K562 (cell line): ENCODE measurements around the gene COL4A2. TPM values are rescaled to one million over a fixed set of nuclear protein-coding genes. Genes with fewer than 3 reads are reported as not detected.

Experiments
- ATAC-seq: fragments of 200-7000 bp; cut with Tn5 transposase; 3 replicates; pipeline ENCODE4 v1.9.1; 2020; ENCODE audit warnings: moderate library complexity
- BruUV-seq: library from RNA; stranded (reverse); fragments of 400-500 nt; replicated peaks from 2 replicates; lab custom pipeline; 2021; lab: Mats Ljungman, UMichigan
- CTCF ChIA-PET: fragments of 300-600 bp; formaldehyde crosslinking; extraction: SDS; loops from one replicate; lab custom pipeline; 2021; ENCODE audit warnings: low intra/inter-chr PET ratio; lab: Yijun Ruan, JAX
- POLR2A ChIA-PET: fragments of 300-600, 350-650 bp; sonication (Branson Sonifier 250); formaldehyde crosslinking; extraction: SDS; loops from one replicate; lab custom pipeline; 2021; ENCODE audit warnings: antibody characterized with exemption, inconsistent platforms; lab: Yijun Ruan, JAX
- DNase-seq, 4 experiments: peaks; one replicate each; pipeline versions ENCODE4 v3.0.0 to v3.0.0-alpha.2; 2011 to 2018; ENCODE audit warnings: low spot score in 3 of 4, mixed read lengths in 3 of 4; ENCODE audit errors: extremely low read depth in 1 of 4
- FAIRE-seq: peaks from 2 replicates; lab custom pipeline; 2011; peaks lifted over from hg19 to GRCh38; lab: Jason Lieb, UNC
- H2AFZ ChIP-seq: 2 replicates; pipeline ENCODE4 v1.6.0; 2011; ENCODE audit warnings: low read depth, low read length, control low read depth, inconsistent platforms
- H3K27ac ChIP-seq: fragments of 200-600 bp; 3 replicates; pipeline ENCODE4 v1.8.0; 2011; ENCODE audit warnings: low read depth, mild to moderate bottlenecking, control low read depth, inconsistent platforms, low read length, moderate library complexity, mixed read lengths; ENCODE audit errors: extremely low read depth
- H3K27me3 ChIP-seq, 2 experiments: fragments of 300-600 bp in 1 of 2; 2 replicates in 1 of 2; 3 replicates in 1 of 2; pipeline versions ENCODE4 v1.6.0 to v1.8.0; 2011; ENCODE audit warnings: inconsistent platforms in 2 of 2, low read length in 2 of 2, mild to moderate bottlenecking in 1 of 2, mixed read lengths in 1 of 2, moderate library complexity in 1 of 2; ENCODE audit not compliant: control insufficient read depth in 2 of 2, insufficient read depth in 2 of 2
- H3K36me3 ChIP-seq: fragments of 300-600 bp; 3 replicates; pipeline ENCODE4 v1.8.0; 2011; ENCODE audit warnings: mild to moderate bottlenecking, low read length, inconsistent platforms; ENCODE audit not compliant: control insufficient read depth, insufficient read depth
- H3K4me1 ChIP-seq, 2 experiments: fragments of 200-600 bp in 1 of 2; replicated peaks in 1 of 2; 2 replicates in 1 of 2; 3 replicates in 1 of 2; pipeline versions ENCODE4 v1.5.1 to v1.8.0; 2011; ENCODE audit warnings: inconsistent platforms in 2 of 2, low read length in 2 of 2, mild to moderate bottlenecking in 1 of 2, mixed read lengths in 1 of 2, moderate library complexity in 1 of 2; ENCODE audit not compliant: control insufficient read depth in 2 of 2, insufficient read depth in 2 of 2
- H3K4me2 ChIP-seq: 2 replicates; pipeline ENCODE4 v1.6.1; 2011; ENCODE audit warnings: low read length, control low read depth, inconsistent platforms, mixed read lengths; ENCODE audit not compliant: insufficient read depth
- H3K4me3 ChIP-seq: fragments of 200-600 bp; sonication (generic), shearing (Covaris generic); 2 replicates; pipeline ENCODE4 v1.5.1; 2016; ENCODE audit warnings: control low read depth, inconsistent platforms
- H3K79me2 ChIP-seq: fragments of 200-600 bp; 3 replicates; pipeline ENCODE4 v1.8.0; 2011; ENCODE audit warnings: low read length, inconsistent platforms; ENCODE audit not compliant: control insufficient read depth, insufficient read depth
- H3K9ac ChIP-seq, 2 experiments: 2 replicates each; pipeline versions ENCODE4 v1.6.0 to v1.6.1; 2011; ENCODE audit warnings: low read depth in 2 of 2, low read length in 2 of 2, control low read depth in 1 of 2, inconsistent platforms in 1 of 2, mild to moderate bottlenecking in 1 of 2, mixed read lengths in 1 of 2; ENCODE audit not compliant: insufficient read depth in 1 of 2
- H3K9me1 ChIP-seq: one replicate; pipeline ENCODE4 v1.6.0; 2011; ENCODE audit warnings: inconsistent platforms, mild to moderate bottlenecking, low read length, moderate library complexity; ENCODE audit not compliant: control insufficient read depth, insufficient read depth
- H3K9me3 ChIP-seq: replicated peaks from 2 replicates; pipeline ENCODE4 v1.5.1; 2011; ENCODE audit warnings: low read depth, low read length, inconsistent platforms; ENCODE audit not compliant: control insufficient read depth, insufficient read depth
- H4K20me1 ChIP-seq: replicated peaks from 2 replicates; pipeline ENCODE4 v1.6.1; 2011; ENCODE audit warnings: low read length, inconsistent platforms, mixed read lengths; ENCODE audit not compliant: control insufficient read depth, insufficient read depth
- BCL6 ChIP-seq: fragments of 250-450 bp; sonication (Bioruptor Pico); IDR thresholded peaks from 2 replicates; pipeline ENCODE4 v1.4.0; 2020
- EGR1 ChIP-seq: fragments of 450-650 bp; conservative IDR thresholded peaks from 2 replicates; pipeline ENCODE4 v1.6.1; 2017; ENCODE audit warnings: mild to moderate bottlenecking
- ELF2 ChIP-seq: fragments of 250-450 bp; sonication (Bioruptor Pico); IDR thresholded peaks from 2 replicates; pipeline ENCODE4 v1.5.0; 2021; ENCODE audit warnings: mild to moderate bottlenecking
- ETV5 ChIP-seq: sonication (generic); formaldehyde crosslinking; IDR thresholded peaks from 2 replicates; pipeline ENCODE4 v1.4.0; 2020; ENCODE audit warnings: low read depth, mild to moderate bottlenecking, missing genetic modification reagents
- HDGF ChIP-seq: fragments of 450-650 bp; IDR thresholded peaks from 2 replicates; pipeline ENCODE4 v1.6.1; 2016
- HNRNPK ChIP-seq: fragments of 200-400 bp; formaldehyde crosslinking; IDR thresholded peaks from one replicate; pipeline ENCODE4 v1.6.1; 2018; ENCODE audit warnings: mild to moderate bottlenecking, low read depth, low read length; ENCODE audit not compliant: poor library complexity, severe bottlenecking
- HOMEZ ChIP-seq: fragments of 250-450 bp; sonication (Bioruptor Pico); IDR thresholded peaks from 2 replicates; pipeline ENCODE4 v1.4.0; 2020; ENCODE audit warnings: mild to moderate bottlenecking, moderate library complexity
- MAX ChIP-seq: sonication (generic); formaldehyde crosslinking; IDR thresholded peaks from 2 replicates; pipeline ENCODE4 v1.9.0; 2022; ENCODE audit warnings: mild to moderate bottlenecking, missing genetic modification reagents
- PCBP1 ChIP-seq: fragments of 200-400 bp; formaldehyde crosslinking; IDR thresholded peaks from 2 replicates; pipeline ENCODE4 v1.6.1; 2018; ENCODE audit warnings: mild to moderate bottlenecking, low read depth, low read length; ENCODE audit not compliant: poor library complexity, severe bottlenecking
- SAFB2 ChIP-seq: fragments of 200-400 bp; formaldehyde crosslinking; IDR thresholded peaks from 2 replicates; pipeline ENCODE4 v1.6.1; 2018; ENCODE audit warnings: borderline replicate concordance, low read length, low read depth, moderate library complexity; ENCODE audit not compliant: severe bottlenecking
- TBL1XR1 ChIP-seq, 2 experiments: IDR thresholded peaks; 2 replicates each; pipeline ENCODE4 v1.6.1; 2012; ENCODE audit warnings: improper control_type of control experiment in 2 of 2, low read length in 2 of 2, mild to moderate bottlenecking in 1 of 2
- TCF15 ChIP-seq: fragments of 250-450 bp; sonication (Bioruptor Pico); IDR thresholded peaks from 2 replicates; pipeline ENCODE4 v1.8.0; 2022; ENCODE audit warnings: moderate library complexity, mild to moderate bottlenecking, inconsistent platforms
- ZBTB33 ChIP-seq: sonication (generic); formaldehyde crosslinking; IDR thresholded peaks from 2 replicates; pipeline ENCODE4 v1.8.1; 2023; ENCODE audit warnings: mild to moderate bottlenecking, missing genetic modification reagents
- ZNF124 ChIP-seq: sonication (generic); formaldehyde crosslinking; IDR thresholded peaks from 2 replicates; pipeline ENCODE4 v1.8.1; 2022; ENCODE audit warnings: missing genetic modification reagents
- ZNF197 ChIP-seq: fragments of 200-800 bp; sonication (Bioruptor generic); IDR thresholded peaks from 2 replicates; pipeline ENCODE4 v1.6.1; 2016; ENCODE audit warnings: low read depth, missing genetic modification characterization, missing compliant biosample characterization
- ZNF24 ChIP-seq: fragments of 450-650 bp; IDR thresholded peaks from 2 replicates; pipeline ENCODE4 v1.6.1; 2016
- ZNF79 ChIP-seq: fragments of 250-450 bp; sonication (Bioruptor Pico); IDR thresholded peaks from 2 replicates; pipeline ENCODE4 v1.4.0; 2020; ENCODE audit warnings: low read depth, mild to moderate bottlenecking, moderate library complexity
- WGBS: fragments of 100-300 bp; shearing (Covaris generic); methylation state at CpG from one replicate; pipeline ENCODE4 v1.1.6; 2016; ENCODE audit warnings: low coverage, mixed read lengths; ENCODE audit not compliant: insufficient coverage; ENCODE audit errors: missing lambda C conversion rate; 5-methylcytosine and 5-hydroxymethylcytosine counted together
- in situ Hi-C: fragments of 300-500 bp; cut with MboI; formaldehyde crosslinking; loops from 4 replicates; pipeline ENCODE4 v1.15.0; 2018; ENCODE audit warnings: inconsistent platforms, mixed read lengths
- intact Hi-C: fragments of 100-400 bp; cut with micrococcal nuclease; formaldehyde crosslinking; loops from 2 replicates; pipeline ENCODE4 v1.14.2; 2022
- polyA plus RNA-seq, 8 experiments: library from polyadenylated mRNA; depleted of rRNA in 4 of 8; stranded (reverse) in 5 of 8; unstranded in 3 of 8; fragments of >200 nt; fragmentation: Nextera tagmentation in 2 of 8; fragmentation: Illumina TruSeq in 1 of 8; extraction: Ambion mirVana in 2 of 8; extraction: Trizol in 1 of 8; gene quantifications; 2 replicates each; pipeline versions ENCODE4 v1.2.1 to v1.2.3, GENCODE V29; 2011 to 2014; ENCODE audit warnings: inconsistent platforms in 1 of 8, missing spikeins in 1 of 8
- total RNA-seq, 7 experiments: library from RNA; depleted of rRNA in 6 of 7; stranded (reverse); fragments of >200 nt in 6 of 7; fragmentation: Illumina TruSeq in 2 of 7; extraction: Trizol in 2 of 7; gene quantifications; 2 replicates each; pipeline versions ENCODE4 v1.2.1 to v1.2.3, GENCODE V29; 2011 to 2021; ENCODE audit warnings: low replicate concordance in 1 of 7

The COL4A2 gene
- total and polyA plus RNA-seq, 9 of the 15 experiments (the other 6 are each of a cell fraction or from before 2014, with no cell fraction given), result 0.13 to 15.2 (median 8.1) TPM

DNA sequence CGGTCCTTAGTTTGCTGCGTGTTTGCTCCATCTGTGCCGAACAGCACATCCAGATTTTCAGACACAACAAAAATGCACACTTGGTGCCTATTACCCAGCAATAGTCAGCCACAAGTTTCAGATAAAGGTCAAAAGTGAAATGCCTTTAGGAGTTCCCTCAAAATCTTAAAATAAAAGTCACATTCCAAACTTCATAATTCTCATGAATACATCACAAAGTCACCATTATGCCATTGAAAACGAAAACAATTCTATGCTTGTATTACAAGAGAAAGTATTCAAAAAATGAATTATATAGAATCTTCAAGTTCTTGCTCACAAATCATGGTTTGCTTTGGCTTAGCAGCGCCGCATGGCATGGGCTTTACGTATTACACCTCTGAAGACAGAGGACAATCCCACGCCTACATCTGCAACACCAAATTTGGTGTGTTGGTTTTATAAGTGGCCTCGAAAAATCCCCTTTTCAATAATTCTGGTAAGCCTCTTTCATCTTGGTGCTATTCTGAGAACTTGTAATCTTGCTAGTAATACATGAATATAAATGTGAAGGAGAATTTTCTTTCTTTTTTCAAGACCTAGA lies 26.8 kb upstream of the COL4A2 start:
- ChIA-PET POLR2A (no interaction called here), CTCF (no interaction called here)
- no peak overlapping the region for H2AFZ ChIP-seq
- in situ Hi-C loops, result no loop called here
- no peak overlapping the region for H3K4me3 ChIP-seq
- no peak overlapping the region for H3K9ac ChIP-seq
- no peak for DNase-seq
- no peaks in the 10 kb centered on the region for H3K9me1 ChIP-seq
- no peaks in the 10 kb centered on the region for H3K4me1 ChIP-seq
- H3K36me3 ChIP-seq, result no peaks in the 10 kb centered on the region
- BruUV-seq, result no TSS peak
- TF ChIP-seq ELF2 (CRISPR knock-in tag) (no peak), TBL1XR1 (IDR thresholded peaks at IDR 0.05; ENCODE audit: low read length in 2 of 2) (no peak), EGR1 (no peak), SAFB2 (no peak), ZNF24 (no peak), PCBP1 (no peak), TCF15 (no peak), HDGF (no peak), ZNF124 (CRISPR knock-in tag) (no peak), ETV5 (CRISPR knock-in tag) (no peak), HNRNPK (no peak), HOMEZ (CRISPR knock-in tag) (no peak), ZNF79 (CRISPR knock-in tag) (no peak), ZBTB33 (no peak), MAX (CRISPR knock-in tag) (no peak), BCL6 (no peak), ZNF197 (no peak)
- 0% methylated on average over 9 of the region's 9 CpGs for WGBS
- intact Hi-C loops, result no loop called here
- no peak for ATAC-seq
- no peaks in the 10 kb centered on the region for H3K79me2 ChIP-seq
- H3K27ac ChIP-seq, result no peak overlapping the region
- no peak overlapping the region for H3K4me2 ChIP-seq
- no peaks in the 10 kb centered on the region for H4K20me1 ChIP-seq
- FAIRE-seq, result no peak
- peaks cover 0 to under 1% of the 10 kb centered on the region in 2 experiments; a peak in 2 of 5 replicates for H3K27me3 ChIP-seq
- no peaks in the 10 kb centered on the region for H3K9me3 ChIP-seq
